Hepatocyte (in vitro differentiated cells): ENCODE results near the gene LBX1. TPM values are rescaled to one million over a fixed set of nuclear protein-coding genes. Genes with fewer than 3 reads are reported as not detected.

Source experiments
- DNase-seq: peaks from one replicate; pipeline ENCODE4 v3.0.0-alpha.2; 2016; ENCODE audit warnings: low spot score
- H2AFZ ChIP-seq: fragments of 200-600 bp; sonication (generic); 2 replicates; pipeline ENCODE4 v1.6.0; 2016; ENCODE audit warnings: antibody characterized with exemption, mild to moderate bottlenecking
- H3K27ac ChIP-seq: fragments of 200-600 bp; sonication (generic); 2 replicates; pipeline ENCODE4 v1.5.1; 2016; ENCODE audit warnings: mild to moderate bottlenecking
- H3K27me3 ChIP-seq: fragments of 200-600 bp; sonication (generic); 2 replicates; pipeline ENCODE4 v1.6.1; 2016
- H3K36me3 ChIP-seq: fragments of 200-600 bp; sonication (generic); replicated peaks from 2 replicates; pipeline ENCODE4 v1.5.1; 2016; ENCODE audit warnings: low read depth; ENCODE audit not compliant: insufficient read depth
- H3K4me1 ChIP-seq: fragments of 200-600 bp; sonication (generic); 2 replicates; pipeline ENCODE4 v1.5.1; 2016; ENCODE audit warnings: mild to moderate bottlenecking, moderate library complexity; ENCODE audit not compliant: insufficient read depth
- H3K4me2 ChIP-seq: fragments of 200-600 bp; sonication (generic); 2 replicates; pipeline ENCODE4 v1.6.0; 2016
- H3K4me3 ChIP-seq: fragments of 200-600 bp; sonication (generic); 2 replicates; pipeline ENCODE4 v1.5.1; 2016; ENCODE audit warnings: mild to moderate bottlenecking
- H3K79me2 ChIP-seq: fragments of 200-600 bp; sonication (generic); 2 replicates; pipeline ENCODE4 v1.6.0; 2017; ENCODE audit warnings: mild to moderate bottlenecking
- H3K9me2 ChIP-seq: fragments of 200-600 bp; sonication (generic); replicated peaks from 2 replicates; pipeline ENCODE4 v1.6.0; 2017; ENCODE audit warnings: mild to moderate bottlenecking; ENCODE audit not compliant: insufficient read depth
- H3K9me3 ChIP-seq: fragments of 200-600 bp; sonication (generic); 2 replicates; pipeline ENCODE4 v1.5.1; 2016; ENCODE audit warnings: low read depth, mild to moderate bottlenecking
- H4K20me1 ChIP-seq: fragments of 200-600 bp; sonication (generic); 2 replicates; pipeline ENCODE4 v1.6.0; 2016; ENCODE audit warnings: mild to moderate bottlenecking; ENCODE audit not compliant: insufficient read depth, poor library complexity, severe bottlenecking
- EZH2 ChIP-seq: fragments of 200-600 bp; sonication (generic); IDR thresholded peaks from 2 replicates; pipeline ENCODE4 v1.6.1; 2016; ENCODE audit warnings: antibody characterized with exemption, mild to moderate bottlenecking, borderline replicate concordance
- EZH2phosphoT487 ChIP-seq: fragments of 200-600 bp; sonication (generic); IDR thresholded peaks from one replicate; pipeline ENCODE4 v1.6.1; 2018; ENCODE audit warnings: antibody characterized with exemption, mild to moderate bottlenecking, low read depth, moderate library complexity; ENCODE audit not compliant: unreplicated experiment, severe bottlenecking
- WGBS: methylation state at CpG from one replicate; pipeline ENCODE4 v1.1.6; 2016; ENCODE audit warnings: low lambda C conversion rate; ENCODE audit errors: missing lambda C conversion rate; 5-methylcytosine and 5-hydroxymethylcytosine counted together
- polyA plus RNA-seq: library from polyadenylated mRNA; unstranded; fragments of >200 nt; fragmentation: Nextera tagmentation; extraction: Ambion mirVana; gene quantifications from 2 replicates; pipeline ENCODE4 v1.2.1, GENCODE V29; 2016
- total RNA-seq: library from RNA; depleted of rRNA; stranded (reverse); fragments of >200 nt; gene quantifications from 2 replicates; pipeline ENCODE4 v1.2.3, GENCODE V29; 2014
- TF ChIP-seq, protein P1 (sequence below): fragments of 200-600 bp; sonication (generic); IDR thresholded peaks from 2 replicates; pipeline ENCODE4 v1.5.1; 2016; ENCODE audit warnings: antibody characterized with exemption, mild to moderate bottlenecking; ENCODE audit not compliant: poor library complexity

Gene LBX1
- total and polyA plus RNA-seq, 2 experiments from 2014 or later, result not detected

DNA sequence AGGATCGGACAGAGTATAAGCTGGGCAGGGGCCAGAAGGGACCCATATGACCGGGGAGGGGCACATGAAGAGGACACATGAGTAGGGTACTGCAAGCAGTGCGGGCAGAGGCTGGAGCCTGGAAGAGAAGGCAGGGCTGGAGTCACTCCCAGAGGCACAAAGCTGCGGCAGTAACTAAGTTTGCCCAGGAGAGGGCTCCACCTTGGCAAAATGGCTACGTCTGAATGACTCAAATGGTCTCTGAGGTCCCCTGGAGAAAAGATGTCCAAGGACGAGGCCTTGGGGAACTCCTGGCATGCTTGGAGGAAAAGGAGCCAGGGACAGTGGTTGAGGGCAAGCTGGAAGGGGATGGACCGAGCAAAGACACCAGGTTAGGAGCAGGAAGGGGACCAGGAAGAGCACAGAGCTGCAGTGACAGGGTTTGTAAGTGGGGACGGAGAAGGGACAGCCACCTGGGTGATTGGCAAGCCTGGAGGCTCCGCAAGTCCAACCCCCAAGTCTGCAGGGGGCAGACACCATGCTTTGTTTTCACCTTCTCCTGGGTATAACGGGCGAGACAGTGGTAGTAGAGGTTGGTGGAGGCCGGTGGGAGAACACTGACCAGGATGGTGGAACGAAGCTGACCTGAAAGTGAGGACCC, 43.1 kb upstream of the LBX1 start:
- WGBS, result 44% methylated on average over 13 of the region's 13 CpGs
- H3K27ac ChIP-seq, result no peak overlapping the region
- peaks cover 18% of the 10 kb centered on the region for H3K27me3 ChIP-seq
- H4K20me1 ChIP-seq, result no peaks in the 10 kb centered on the region
- TF ChIP-seq, protein P1, sequence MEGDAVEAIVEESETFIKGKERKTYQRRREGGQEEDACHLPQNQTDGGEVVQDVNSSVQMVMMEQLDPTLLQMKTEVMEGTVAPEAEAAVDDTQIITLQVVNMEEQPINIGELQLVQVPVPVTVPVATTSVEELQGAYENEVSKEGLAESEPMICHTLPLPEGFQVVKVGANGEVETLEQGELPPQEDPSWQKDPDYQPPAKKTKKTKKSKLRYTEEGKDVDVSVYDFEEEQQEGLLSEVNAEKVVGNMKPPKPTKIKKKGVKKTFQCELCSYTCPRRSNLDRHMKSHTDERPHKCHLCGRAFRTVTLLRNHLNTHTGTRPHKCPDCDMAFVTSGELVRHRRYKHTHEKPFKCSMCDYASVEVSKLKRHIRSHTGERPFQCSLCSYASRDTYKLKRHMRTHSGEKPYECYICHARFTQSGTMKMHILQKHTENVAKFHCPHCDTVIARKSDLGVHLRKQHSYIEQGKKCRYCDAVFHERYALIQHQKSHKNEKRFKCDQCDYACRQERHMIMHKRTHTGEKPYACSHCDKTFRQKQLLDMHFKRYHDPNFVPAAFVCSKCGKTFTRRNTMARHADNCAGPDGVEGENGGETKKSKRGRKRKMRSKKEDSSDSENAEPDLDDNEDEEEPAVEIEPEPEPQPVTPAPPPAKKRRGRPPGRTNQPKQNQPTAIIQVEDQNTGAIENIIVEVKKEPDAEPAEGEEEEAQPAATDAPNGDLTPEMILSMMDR, result peak; percentile 68
- TF ChIP-seq EZH2phosphoT487, result no peak
- no peak for TF ChIP-seq EZH2
- H3K9me3 ChIP-seq, result no peaks in the 10 kb centered on the region
- peak; percentile 73 for DNase-seq
- no peaks in the 10 kb centered on the region for H3K79me2 ChIP-seq
- no peak overlapping the region for H3K4me3 ChIP-seq
- no peak overlapping the region for H3K4me2 ChIP-seq
- H2AFZ ChIP-seq, result no peak overlapping the region
- no peaks in the 10 kb centered on the region for H3K36me3 ChIP-seq
- no peaks in the 10 kb centered on the region for H3K4me1 ChIP-seq
- H3K9me2 ChIP-seq, result no peaks in the 10 kb centered on the region

DNA sequence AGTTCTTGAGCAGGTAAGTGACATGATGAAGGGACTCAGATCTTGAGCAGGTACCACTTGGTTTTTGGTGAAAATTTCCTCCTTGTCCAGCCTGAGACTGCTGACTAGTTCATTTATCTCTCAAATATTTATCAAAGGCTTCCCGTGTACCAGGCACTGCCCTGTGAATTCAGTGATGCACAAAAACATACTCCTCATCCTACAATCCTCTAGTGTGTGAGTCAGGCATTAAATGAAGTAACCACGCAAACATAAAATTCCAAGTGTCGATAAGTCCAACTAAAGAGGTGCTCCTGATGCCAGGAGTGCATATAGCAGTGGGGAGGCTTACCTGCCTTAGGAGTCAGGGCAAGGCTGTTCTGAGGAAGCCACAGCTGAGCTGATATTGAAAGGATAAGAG, 41.5 kb upstream of the LBX1 start:
- H3K27ac ChIP-seq, result no peak overlapping the region
- 70% methylated on average over 3 of the region's 3 CpGs for WGBS

DNA sequence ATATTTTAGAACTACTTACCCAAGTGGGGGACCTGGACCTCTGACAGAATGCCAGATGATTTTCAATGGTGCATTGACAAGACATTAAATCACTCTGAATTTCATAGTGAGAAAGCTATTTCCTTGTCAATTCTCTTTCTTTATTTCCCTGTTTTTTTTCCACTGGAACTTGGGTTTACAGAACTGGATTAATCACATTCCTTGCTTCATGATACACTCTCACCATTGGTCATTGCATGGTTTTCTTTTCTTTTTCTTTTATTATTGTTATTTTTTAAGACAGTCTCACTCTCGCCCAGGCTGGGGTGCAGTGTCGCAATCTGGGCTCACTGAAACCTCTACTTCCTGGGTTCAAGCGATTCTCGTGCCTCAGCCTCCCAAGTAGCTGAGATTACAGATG, 38.5 kb upstream of the LBX1 start:
- Histone ChIP-seq H3K27ac (no peak overlapping the region), H3K9me2 (no peaks in the 10 kb centered on the region), H3K27me3 (peaks cover 6% of the 10 kb centered on the region), H3K79me2 (no peaks in the 10 kb centered on the region), H3K9me3 (no peaks in the 10 kb centered on the region), H4K20me1 (no peaks in the 10 kb centered on the region), H3K4me2 (no peak overlapping the region), H3K4me3 (no peak overlapping the region), H3K36me3 (no peaks in the 10 kb centered on the region), H3K4me1 (no peaks in the 10 kb centered on the region), H2AFZ (no peak overlapping the region)
- DNase-seq, result no peak
- WGBS, result 92% methylated on average over 4 of the region's 4 CpGs
- TF ChIP-seq EZH2 (no peak), EZH2phosphoT487 (no peak)
- TF ChIP-seq, protein P1, result no peak

More for the DNA sequence above, 41.5 kb upstream of the LBX1 start:
- Histone ChIP-seq H2AFZ (no peak overlapping the region), H3K79me2 (no peaks in the 10 kb centered on the region), H4K20me1 (no peaks in the 10 kb centered on the region), H3K9me3 (no peaks in the 10 kb centered on the region), H3K4me1 (no peaks in the 10 kb centered on the region), H3K4me3 (no peak overlapping the region), H3K36me3 (no peaks in the 10 kb centered on the region), H3K4me2 (no peak overlapping the region), H3K9me2 (no peaks in the 10 kb centered on the region), H3K27me3 (peaks cover 6% of the 10 kb centered on the region)
- no peak for TF ChIP-seq EZH2
- DNase-seq, result no peak

DNA sequence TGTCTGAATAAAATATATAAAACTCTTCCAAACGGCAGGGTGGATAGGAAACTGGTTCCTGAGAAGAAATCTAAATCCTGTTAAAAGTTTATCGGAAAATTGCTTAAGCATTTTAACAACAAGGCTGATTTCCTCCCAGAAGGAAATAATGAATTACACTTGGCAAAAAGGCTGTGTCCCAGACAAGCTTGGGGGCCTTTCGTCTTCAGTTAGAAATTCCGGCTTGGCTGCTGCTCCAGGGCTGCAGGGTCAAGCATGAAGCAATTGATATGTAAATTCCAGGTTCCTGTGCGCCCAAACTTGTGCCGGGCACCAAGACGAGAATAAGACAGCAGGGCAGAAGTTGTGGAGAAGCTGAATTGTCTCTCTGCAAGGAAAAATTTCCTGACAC, 38.0 kb upstream of the LBX1 start:
- no peak for TF ChIP-seq EZH2phosphoT487
- TF ChIP-seq, protein P1, result no peak
- no peak for TF ChIP-seq EZH2
- Histone ChIP-seq H3K4me3 (no peak overlapping the region), H3K9me3 (no peaks in the 10 kb centered on the region), H3K27me3 (peaks cover 6% of the 10 kb centered on the region), H3K27ac (no peak overlapping the region), H2AFZ (no peak overlapping the region), H3K9me2 (no peaks in the 10 kb centered on the region), H4K20me1 (no peaks in the 10 kb centered on the region), H3K79me2 (no peaks in the 10 kb centered on the region), H3K4me1 (no peaks in the 10 kb centered on the region), H3K36me3 (no peaks in the 10 kb centered on the region), H3K4me2 (no peak overlapping the region)
- WGBS, result 70% methylated on average over 7 of the region's 7 CpGs
- no peak for DNase-seq
